GM13976 (cell line): ENCODE results near the gene ALDH18A1.

Experiments
- DNase-seq: peaks from one replicate; pipeline ENCODE4 v3.0.0; 2012; ENCODE audit warnings: low spot score
- in situ Hi-C: fragments of 300-500 bp; cut with MboI; formaldehyde crosslinking; loops from one replicate; pipeline ENCODE4 v1.12.0; 2022; ENCODE audit warnings: low sequenced_read_pairs, mixed read lengths, inconsistent platforms; ENCODE audit not compliant: unreplicated experiment
- TF ChIP-seq, protein P1 (sequence below): IDR thresholded peaks from 2 replicates; pipeline ENCODE4 v1.5.1; 2012; ENCODE audit warnings: borderline replicate concordance, mild to moderate bottlenecking; ENCODE audit not compliant: insufficient read depth; ENCODE audit errors: extremely low read depth, missing control alignments, control extremely low read depth

Gene ALDH18A1

DNA sequence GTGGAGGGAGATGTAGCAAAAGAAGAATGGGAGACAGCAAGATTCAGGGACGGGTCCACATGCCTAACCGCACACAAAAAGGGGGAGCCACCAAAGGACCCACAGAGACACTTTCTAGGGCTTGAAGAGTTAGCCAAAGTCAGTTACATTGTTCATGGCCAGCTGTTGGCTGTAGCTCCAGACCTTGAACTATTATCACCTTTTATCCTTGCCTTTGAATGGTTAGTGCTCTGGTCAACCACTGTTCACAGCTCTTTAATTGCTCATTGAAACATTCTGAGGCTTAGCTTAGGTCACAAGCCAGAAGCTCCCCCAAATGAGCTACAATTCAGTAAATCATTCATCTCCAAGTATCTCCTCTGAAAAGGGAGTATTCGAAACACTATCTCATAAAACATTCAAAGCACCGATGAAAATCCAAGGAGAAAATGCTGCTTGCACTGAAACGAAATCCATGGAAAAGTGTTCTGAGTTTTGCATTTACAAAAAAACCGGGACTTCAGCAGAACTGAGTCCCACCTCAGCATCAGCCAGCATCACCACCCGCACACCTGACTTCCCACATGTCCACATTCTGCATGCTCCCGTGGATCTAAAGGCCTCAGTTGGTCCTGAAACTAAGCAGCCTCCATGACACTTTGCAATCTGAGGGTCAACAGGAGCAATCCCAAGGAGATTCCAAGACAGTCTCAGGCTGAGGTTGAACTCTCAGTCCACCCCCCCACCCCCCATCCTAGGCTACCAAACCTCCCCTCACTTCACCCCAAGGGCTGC, 99.3 kb downstream of the ALDH18A1 start:
- TF ChIP-seq, protein P1, sequence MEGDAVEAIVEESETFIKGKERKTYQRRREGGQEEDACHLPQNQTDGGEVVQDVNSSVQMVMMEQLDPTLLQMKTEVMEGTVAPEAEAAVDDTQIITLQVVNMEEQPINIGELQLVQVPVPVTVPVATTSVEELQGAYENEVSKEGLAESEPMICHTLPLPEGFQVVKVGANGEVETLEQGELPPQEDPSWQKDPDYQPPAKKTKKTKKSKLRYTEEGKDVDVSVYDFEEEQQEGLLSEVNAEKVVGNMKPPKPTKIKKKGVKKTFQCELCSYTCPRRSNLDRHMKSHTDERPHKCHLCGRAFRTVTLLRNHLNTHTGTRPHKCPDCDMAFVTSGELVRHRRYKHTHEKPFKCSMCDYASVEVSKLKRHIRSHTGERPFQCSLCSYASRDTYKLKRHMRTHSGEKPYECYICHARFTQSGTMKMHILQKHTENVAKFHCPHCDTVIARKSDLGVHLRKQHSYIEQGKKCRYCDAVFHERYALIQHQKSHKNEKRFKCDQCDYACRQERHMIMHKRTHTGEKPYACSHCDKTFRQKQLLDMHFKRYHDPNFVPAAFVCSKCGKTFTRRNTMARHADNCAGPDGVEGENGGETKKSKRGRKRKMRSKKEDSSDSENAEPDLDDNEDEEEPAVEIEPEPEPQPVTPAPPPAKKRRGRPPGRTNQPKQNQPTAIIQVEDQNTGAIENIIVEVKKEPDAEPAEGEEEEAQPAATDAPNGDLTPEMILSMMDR = no peak
- DNase-seq = no peak
- in situ Hi-C loops = no loop called here
